DMS 273 treated with DMSO at 0.1 percent for 48 hours (cell line): ENCODE measurements around the gene CDH24.
"Not testable (repeated sequence)": the region's sequence is repeated elsewhere in the genome, so short reads cannot be mapped to it uniquely, and the experiment has no call there.

Experiments used
- DNase-seq: peaks from one replicate; lab custom pipeline; 2025; lab: John Stamatoyannopoulos, UW

The CDH24 gene

DNA sequence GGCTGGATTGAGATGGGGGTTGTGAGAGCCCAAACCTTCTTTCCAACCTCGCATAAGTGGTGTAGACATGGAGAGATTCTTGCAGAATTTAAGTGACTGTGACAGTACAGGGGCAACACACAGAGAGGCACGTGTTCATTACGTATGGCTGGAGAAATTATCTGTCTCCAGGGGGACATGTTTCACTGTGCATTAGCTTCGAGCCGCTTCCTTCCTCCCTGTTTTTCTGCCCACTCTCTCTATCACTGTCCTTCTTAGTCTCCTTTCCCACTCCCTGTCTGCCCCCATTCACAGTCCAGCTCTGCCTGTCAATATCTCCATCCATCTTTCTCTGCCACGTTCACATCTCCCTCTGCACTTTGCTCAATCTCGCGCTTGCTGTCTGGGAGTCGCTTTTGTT is 35.9 kb downstream of the CDH24 start:
- no peak for DNase-seq

DNA sequence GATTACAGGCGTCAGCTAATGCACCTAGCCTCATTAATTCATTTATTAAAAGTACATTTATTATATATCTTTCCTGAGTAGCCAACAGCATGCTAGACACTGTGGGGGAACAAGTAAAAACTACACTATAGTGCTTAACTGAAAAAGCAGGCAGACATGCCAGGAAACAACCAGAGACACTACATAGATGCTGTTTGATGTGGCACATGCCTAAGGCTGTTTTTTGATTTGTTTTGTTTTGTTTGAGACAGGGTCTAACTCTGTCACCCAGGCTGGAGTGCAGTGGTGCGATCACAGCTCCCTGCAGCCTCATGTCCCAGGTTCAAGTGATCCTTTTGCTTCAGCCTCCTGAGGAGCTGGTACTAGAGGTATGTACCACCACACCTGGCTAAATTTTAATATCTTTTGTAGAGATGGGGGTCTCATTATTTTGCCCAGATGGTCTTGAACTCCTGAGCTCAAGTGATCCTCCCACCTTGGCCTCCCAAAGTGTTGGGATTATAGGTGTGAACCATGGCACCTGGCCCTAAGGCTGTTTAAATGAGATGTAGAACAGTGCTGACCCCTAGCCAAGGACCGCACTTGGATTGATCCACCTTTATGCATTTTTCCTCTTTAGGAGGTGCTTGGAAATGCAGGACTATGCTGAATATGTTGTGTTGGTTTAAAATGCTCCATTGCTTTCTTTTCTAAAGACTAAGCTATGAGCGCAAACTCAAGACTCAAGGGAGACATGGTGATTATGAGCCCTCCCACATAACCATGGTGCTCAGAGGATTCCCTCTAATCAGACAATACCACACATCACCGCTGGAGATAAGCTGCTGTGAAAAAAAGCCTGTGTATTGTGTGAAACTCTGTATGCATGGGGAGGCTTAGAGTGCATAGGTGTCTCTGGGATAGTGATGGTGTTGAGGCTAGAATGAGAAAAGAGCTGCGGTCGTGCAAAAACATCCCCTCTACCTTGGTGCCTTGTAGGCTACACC is 36.9 kb downstream of the CDH24 start:
- DNase-seq, result no peak

DNA sequence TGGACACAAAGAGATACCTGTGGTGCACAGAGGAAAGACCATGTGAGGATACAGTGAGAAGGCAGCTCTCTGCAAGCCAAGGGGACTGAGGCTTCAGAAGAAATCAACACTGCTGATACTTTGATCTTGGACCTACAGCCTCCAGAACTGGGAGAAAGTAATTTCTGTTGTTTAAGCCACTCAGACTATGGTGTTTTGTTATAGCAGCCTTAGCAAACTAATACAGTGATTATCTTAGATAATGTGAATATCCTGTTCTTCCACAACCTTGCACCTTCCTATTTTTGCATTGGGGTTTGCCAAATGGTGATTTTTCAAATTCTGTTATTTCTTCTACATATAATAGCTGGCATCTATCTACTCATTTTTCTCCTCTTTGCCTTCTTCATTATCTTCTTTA is 39.2 kb downstream of the CDH24 start:
- DNase-seq, result no peak

DNA sequence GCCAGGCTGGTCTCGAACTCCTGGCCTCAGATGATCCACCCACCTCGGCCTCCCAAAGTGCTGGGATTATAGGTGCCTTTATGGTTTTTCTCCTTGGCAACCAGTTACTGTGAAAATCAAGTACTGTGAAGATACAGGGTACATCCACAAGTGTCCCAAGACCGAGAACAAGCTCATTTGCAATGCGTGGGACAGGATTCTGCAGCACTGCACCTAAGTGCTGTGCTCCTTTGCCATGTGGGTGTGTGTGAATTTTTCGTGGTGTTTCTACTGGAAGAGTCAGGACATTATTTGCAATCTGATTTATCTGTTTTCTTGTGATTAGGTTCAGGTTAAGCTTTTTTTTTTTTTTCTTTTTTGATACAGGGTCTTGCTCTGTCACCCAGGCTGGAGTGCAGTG is 40.2 kb downstream of the CDH24 start:
- no peak for DNase-seq

DNA sequence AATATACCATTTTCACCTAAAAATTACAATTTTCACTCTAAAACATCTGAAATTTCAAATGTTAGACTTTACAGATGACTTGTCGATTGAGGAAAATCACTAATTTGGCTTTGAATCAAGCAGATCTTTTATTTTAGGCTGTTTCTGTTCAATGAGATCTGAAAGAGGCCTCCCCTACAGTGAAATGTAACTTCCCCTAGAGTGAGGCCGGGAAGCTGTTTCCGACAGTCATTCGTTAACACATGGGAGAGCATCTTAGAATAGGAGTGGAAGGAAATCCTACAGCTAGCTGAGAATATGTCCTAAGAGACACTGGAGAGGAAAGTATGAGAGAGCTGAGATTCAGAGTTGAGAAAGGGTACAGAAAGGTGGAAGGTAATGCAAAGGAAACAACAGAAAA is 41.7 kb downstream of the CDH24 start:
- no peak for DNase-seq

DNA sequence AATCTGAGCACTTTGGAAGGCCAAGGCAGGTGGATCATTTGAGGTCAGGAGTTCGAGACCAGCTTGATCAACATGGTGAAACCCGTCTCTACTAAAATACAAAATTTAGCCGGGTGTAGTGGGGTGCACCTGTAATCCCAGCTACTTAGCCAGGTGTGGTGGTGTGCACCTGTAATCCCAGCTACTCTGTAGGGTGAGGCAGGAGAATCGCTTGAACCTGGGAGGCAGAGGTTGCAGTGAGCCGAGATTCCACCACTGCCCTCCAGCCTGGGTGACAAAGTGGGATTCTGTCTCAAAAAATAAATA is 43.6 kb downstream of the CDH24 start:
- not testable (repeated sequence) for DNase-seq

DNA sequence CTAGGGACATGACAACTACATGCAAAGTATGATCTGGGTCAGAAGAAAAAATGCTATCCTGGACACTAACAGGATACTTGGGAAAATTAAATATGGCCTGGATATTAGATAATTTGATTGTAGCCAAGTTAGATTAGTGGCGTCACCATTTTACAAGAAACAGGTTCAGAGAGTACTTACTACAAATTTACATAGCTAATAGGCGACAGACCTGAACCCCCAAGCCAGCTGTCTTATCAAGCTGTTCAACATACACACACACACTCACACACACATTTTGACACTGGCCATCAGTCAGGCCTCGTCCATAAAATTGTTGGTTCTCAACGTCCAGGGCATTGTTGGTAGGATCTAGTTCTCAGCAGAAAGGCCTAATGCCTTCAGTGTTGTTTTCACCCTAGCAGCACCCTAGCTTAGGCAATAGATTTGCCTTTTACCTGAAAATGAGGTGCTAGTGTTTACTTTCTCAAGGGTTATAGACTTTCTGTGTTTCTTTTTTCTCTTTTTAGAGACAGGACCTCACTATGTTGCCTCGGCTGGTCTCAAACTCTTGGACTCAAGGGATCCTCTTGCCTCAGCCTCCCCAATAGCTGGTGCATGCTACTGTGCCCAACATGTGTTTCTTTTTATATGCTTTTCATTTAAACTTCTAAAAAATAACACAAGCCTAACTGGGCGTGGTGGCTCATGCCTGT is 44.1 kb downstream of the CDH24 start:
- peak; percentile 76 for DNase-seq

DNA sequence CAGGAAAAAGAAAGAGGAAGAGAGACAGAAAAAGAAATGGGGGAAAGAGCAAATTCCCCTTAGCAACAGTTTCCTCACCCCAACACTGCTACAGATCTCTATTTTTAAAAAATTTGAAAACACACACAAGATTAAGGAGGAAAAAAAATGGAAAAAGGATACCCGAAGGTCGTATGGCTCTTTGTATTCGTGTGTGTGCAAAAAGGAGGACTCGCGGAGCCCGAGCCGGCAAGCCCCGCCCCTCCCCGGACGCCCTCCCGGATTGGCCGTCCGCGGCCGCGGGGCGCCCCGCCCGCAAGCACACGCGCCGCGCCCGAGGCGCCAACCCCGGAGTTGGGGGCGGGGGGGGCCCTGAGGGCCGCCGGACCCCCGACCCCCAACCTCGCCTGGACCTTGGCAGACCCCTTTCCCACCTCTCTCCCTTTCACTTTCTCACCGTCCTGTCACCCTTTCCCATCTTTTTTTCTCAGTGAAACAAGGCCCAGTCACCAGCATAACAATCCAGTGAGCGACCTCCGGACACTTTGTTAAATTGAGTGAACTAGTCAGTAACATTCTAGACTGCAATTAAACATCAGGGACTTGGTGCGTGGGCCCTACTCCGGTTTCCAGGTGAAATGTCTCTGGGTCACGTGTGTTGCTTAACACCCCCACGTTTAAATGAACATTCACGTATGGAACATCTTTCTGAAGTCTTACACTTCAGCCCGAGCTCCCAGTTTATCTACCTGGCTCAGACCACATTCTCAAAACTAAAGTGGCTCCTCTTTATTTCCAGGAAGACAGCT is 47.2 kb downstream of the CDH24 start, which contains the start of gene C14orf93:
C14orf93 (minus strand) TSS at position 205 of the 788 bp plus-strand sequence. CDS start 11,120 bp downstream, outside the sequence.
- peak; percentile 44 for DNase-seq

DNA sequence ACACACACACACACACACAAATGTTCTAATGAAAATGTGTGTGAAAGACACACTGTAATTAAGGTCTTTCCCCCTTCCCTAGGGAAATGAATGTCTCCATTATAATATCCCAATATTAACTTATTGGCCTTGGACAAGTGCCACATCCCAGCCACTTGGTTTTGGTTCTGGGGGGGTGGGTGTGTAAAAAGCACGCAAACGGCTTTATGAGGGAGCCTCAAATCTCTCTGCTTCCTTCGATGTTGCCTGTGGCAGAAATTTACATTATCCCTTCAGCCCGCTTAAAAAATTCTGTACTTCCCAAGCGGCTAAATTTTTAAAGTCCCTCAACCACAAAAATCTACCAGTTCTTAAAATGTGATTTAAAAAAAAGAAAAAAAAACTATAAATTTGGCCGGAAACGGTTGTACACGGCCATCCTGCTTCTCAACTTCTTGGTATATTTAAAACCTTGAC is 47.8 kb downstream of the CDH24 start:
- no peak for DNase-seq

DNA sequence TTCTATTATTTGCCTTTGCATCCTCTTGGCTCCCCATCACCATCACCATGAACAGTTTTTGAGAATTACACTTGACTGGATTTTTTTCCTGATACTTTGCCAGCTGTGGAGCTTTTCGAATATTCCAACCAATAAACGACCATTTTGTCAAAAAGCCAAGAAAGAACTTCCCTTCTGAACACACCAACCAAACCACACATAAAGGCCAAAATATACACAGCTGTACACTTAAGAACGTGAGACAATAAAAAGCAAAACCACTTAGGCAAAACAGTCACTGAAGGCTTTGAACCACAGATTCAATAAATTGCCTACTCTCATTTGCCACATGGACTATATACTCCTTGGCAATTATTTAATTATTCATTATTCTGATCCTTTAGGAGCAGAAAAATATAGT is 48.5 kb downstream of the CDH24 start:
- DNase-seq, result no peak

DNA sequence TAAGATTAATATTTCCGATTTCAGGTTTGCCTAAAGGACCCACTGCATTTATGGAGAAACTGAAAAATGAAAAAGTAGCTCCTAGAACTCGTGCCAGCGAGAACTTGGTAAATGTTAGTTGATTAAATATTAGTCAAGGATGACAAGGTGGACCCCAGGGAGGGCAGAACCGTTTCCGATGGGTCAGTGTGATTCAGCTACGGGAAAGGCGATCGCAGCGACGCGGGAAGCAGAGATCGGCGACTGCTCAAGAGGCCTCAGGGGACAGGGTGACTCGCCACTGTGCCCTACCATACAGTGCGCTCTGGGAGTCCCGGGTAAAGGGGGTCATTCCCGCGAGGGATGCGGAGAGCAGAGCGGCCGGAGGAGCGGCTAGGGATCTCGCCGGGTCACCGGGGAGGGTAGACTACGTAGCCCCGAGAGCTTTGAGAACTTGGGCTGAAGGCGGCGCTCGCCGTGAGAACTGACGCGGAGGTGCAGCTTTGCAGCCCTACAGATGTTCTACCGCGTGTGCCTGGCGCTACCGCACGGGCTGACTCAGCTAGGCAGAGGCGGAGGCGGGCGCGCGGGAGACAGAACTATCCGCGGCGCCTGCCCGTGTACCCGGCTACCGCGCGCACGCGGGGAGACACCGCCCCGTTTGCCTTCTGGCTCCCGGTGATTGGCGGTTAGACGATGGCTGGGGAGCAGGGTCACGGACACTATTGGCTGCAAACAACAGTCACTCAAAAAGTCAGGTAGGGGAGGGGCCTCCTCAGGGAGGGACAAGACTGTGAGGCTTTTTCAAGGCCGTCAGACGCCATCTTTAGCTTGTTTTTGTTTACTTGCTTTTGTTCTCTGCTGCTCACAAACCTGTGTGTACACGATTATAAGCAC is 50.5 kb downstream of the CDH24 start:
- peak; percentile 96 for DNase-seq

DNA sequence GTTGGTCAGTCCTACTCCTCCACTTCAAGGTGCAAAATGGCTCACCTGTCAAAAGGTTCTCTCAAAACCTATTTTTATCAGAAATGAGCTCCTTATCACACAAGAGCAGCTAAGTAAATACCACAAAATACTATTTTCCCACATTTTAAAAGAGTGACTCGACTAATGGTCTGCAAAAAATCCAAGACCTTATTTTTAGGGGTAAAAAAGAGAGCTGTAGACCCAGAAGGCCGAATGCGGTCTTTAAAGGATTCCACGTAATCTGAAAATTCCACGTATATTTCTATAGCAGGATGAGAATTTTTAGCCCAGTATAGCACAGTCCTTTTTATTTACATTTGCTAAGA is 51.2 kb downstream of the CDH24 start:
- DNase-seq, result no peak

DNA sequence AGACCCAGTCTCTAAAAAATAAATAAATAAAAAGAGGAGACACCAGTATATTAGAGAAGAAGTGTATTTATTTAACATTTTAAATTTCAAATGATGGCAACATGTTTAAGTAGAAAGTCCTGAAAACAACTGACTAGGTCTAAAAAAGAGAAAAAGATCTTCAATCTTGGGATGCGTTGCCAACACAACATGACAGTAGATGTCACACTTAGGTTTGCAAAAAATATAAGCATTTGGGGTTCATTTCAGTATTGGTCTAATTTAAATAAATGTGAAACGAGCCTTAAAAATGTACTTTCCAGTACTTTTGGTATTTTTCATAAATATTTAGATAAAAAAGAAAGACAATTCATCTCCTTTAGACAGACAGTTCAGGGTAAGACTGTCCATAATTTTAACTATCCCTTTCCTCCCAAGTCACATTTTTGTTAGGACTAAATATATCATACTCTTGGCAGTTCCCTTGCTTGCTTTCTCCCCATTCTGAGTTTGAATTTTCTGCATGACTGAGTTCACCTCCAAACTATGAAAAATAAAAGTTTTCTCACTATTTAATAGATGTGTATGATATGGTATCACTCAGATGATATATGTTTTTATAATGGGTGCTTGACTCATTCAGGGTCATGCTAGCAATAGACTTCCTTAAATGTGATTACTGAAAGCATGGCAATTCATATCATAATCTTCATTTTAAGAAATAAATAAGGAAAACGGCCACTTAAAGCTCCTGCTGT is 51.7 kb downstream of the CDH24 start:
- no peak for DNase-seq

DNA sequence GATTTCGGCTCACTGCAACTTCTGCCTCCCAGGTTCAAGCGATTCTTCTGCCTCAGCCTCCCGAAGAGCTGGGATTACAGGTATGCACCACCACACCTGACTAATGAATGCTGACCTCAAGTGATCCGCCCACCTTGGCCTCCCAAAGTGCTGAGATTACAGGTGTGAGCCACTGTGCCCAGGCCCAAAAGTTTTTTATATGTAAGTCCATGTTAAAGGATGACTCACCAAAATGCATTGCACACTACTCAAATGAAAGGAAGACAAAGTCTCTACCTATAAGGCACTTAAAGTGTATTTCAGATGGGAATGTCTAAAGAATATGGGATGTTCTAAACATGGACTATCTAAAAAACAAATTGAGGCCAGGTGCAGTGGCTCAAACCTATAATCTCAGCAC is 53.0 kb downstream of the CDH24 start:
- DNase-seq, result not testable (repeated sequence)

DNA sequence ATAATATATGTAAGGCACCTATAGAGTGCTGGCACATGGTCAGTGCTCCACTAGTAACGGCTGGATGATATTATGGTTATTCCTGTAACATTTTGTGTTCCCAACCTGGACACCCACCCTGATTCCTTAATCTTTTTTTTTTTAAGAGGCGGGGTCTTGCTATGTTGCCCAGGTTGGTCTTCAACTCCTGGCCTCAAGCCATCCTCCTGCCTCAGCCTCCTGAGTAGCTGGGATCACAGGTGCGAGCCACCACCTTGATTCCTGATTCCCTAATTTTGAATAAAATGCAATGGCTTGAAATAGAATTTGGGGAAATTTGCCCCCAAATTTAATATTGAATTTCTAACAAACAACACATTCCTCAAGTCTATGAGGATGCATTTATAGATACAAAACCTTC is 54.7 kb downstream of the CDH24 start:
- DNase-seq, result no peak

DNA sequence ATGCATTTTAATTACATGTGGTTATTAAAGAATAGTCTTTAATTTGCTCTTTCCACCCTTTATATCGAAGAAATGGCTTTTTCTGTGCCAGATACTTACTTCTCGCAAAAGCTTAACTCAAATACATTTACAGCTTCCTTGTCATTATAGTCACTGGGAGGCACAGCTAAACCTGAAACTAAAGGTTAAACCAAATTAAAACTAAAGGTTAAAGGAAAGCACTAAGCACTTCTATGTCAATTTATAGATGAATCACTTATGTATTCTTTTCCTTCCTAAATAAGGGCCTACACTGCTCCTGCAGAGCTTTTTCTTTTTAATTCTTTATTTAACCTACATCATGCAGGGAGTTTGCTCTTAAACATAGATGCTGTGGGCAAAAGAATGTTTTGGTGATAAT is 56.5 kb downstream of the CDH24 start:
- no peak for DNase-seq

DNA sequence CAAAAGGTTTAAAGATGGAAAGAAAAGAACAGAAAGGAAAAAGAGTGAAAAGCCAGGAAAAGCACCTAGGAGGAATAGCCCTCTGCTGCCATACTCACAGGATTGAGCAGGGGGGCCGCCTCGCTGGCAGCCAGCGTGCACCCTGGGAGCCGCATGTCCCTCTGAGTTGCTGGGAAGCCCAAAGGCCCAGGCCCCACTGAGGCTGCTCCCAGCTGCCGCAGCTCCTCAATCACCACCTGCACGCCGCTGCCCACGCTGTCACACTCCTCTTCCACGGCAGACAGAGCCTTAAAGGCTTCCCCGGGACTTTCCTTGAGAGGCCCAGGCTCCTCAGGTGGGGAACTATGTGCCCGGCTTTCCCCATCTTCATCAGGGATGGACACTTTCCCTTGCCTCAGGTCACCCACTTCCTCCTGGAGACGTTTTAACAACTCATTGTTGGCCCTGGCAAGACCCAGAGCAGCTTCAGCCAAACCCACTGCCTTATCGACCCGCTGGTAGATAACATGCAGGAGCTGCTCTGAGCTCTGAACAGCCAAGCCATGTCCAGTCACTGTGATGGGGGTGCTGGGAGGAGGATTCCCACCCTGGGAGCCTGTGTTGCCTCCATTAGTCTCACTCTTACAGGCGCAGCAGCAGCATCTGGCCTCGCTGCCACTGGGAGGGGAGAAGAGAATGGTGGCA is 58.8 kb downstream of the CDH24 start:
- no peak for DNase-seq

DNA sequence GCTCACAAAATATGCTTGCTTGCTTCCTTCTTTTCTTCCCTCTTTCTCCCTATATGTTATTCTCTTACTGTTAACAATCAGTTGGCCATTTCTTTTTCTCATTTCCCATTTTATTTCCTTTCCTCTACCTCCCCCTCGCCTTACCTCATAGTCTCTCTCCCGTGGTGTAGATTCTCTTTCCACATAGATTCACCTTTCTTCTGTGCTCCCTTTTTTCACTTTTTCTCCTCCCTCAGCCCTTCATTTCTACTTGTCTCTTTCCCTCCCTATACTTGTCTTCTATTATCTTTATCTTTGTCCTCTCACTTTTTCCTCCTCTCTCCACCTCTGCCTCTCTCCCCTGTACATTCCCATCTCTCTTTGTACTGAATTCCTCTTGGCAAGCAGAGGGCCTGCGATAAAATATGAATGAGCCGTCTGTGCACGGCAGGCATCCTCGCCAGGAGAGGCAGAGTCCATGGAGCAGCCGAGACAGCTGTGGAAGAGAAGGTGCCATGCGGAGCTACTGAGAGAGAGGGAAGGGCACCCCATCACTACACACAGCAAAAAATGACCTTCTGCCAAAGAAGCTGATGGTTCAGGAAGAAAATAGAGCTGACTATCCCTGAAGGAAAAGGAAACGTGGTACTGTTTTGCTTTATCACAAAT is 59.5 kb downstream of the CDH24 start:
- DNase-seq, result peak; percentile 49
